SW 1271 (cell line): Measurements from ENCODE around the gene RPL31.
"Not testable (repeated sequence)": the region's sequence is repeated elsewhere in the genome, so short reads cannot be mapped to it uniquely, and the experiment has no call there.

Source experiments
- DNase-seq, 2 experiments: peaks; one replicate each; lab custom pipeline; 2025; lab: John Stamatoyannopoulos, UW

RPL31 gene

DNA sequence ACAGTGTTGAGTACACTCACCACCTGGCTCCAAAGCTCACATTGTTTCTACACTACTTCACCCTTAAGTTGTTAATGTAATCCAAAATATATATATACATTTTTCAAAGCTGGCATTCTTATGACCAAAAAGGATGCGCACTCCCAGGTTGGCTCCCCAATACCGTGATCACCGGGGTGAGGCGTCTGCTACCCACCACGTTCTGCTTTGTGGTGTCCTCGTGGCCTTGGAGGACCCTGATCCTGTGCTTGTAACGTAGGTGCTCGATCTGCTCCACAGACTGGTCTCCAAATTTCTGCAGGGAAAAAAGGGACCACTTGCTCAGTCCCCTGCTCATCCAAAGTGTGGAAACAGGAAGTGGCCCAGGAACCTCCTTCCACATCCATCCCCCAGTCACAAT is 25.8 kb downstream of the RPL31 start:
- DNase-seq, result no peak

DNA sequence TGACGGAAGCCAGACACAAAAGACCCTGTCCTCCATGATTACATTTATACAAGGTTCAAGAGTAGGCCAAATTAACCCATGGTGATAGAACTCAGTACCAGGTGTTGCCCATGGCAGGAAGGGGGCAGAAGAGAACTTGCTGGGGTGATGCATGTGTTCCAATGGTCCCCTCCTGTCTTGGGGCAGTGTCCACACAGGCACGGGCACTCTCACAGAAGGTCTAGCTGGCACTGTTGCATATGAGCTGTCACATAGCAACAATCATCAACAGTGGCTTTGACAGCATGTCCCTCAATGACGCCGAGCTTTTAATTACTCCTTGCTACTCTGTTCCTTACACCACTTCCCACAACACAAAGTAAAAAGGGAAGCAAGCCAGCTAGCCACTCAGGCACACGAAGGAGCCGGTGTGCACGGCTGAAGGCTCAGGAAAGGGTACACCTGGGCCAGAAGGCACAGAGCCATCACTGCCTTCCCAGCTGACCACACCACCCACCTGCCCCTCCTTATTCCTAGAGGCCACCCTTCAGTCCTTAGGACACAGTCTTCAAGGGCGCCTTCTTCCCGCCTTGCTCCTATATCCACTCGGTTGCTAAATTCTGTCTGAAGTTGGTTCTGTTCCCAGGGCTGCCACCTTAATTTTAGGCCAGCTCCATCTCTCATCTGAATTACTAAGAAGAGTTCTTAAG is 28.9 kb downstream of the RPL31 start:
- no peak for DNase-seq

DNA sequence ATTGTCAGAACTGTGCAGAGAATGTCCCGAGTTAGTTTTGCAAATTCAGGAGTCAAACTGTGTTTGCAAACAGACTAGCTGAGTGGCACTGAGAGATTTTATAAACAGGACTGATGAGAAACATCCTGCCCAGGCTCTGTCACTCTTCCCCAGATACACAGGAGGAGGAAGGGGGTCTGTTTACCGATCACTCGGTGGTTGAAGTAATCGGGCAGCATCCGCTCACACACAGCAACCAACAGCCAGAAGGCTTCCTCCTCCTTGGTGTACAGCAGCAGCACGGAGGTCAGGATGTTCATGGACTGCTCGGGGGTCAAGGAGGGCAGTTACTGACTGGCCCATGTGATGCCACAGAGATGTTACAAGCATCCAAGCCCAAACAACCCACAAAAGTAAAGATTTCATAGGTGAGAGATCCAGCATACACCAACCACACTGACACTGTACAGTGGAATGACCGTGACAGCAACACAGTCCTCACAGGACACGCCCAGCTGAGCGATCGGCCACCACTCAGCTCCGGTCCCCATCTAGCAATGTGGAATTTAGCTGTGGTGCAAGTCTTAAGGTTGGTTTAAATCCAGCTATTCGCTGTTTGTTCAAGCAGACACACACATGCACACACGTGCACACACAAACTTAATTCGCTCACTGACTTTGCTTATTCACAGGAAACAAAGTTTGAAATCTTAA is 30.1 kb downstream of the RPL31 start:
- no peak for DNase-seq

DNA sequence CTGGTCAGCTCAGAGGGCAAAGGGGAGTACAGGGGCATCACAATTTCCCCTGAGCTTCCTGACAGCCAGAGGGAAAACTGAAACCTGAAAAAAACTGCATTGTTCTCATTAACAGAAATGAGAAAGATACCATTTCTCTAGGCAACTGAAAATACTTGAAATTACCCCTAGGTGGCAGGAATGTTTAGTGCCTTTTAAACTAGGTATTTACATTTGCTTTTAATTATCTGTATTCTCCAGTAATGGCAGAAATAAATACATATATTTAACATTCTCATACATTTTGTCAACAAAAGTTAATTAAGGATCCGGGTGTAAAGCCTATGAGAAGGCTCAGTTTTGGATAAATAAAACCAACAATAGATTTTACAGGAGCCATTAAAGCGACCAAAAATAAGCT is 34.5 kb downstream of the RPL31 start:
- peak in 1 of 2 experiments; percentile 45 for DNase-seq

DNA sequence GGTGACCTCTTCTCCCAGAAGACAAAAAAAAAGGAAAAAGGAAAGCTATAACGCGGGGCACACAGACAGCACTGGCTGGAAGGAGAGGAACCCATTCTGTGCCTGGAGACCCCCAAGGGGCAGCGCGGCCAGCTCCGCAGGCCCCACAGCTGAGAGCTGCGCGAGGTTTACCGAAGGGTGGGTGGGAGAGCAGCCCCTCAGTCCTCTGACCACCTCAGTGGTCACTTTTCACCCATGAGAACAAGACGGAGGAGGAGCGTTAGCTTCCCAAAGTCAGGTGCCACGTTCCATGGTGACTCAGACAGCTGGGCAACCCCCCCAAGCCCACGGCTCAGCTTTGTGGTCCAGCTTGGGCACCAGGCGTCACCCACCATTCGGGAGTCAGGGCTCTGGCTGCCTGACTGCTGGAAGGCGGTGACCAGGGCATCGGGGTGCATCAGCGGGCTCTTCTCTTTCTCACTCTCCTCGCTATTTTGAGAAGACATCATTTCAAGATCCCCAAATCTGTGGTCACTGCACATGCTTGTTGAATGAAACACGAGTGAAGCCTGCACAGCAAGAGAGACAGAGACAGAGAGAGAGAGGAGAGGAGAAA is 35.2 kb downstream of the RPL31 start:
- no peak for DNase-seq

DNA sequence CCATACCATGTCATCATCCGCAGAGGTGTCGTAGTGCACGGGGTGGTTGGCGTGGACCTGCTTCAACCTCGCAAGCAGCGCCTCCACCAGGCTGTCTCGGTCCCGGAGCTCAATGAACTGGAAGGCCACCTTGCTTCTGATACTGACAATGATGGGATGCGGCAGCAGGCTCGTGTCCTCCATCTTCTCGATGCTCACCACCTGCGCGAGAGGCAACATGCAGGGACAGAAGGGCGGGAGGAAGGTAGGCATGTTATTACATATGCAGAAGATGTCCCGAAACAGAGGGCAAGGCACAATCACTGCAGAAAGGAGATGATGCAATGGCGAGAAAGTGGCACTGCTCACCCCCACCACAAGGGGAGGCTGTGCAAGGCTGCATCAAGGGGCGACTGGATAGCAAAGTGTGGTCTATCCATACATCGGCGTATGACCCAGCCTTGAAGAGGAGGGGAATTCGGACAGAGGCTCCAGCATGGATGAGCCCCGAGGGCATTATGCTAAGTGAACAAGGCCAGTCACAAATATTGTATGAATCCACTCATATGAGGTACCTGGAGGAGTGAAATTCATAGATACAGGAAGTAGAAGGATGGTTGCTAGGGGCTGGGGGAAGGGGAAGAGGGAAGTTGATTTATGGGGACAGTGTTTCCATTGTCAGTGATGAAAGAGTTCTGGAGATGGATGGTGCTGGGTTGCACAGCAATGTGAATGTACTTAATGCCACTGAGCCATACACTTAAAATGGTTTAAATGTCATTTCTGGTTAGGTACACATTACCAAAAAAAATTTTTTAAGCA is 36.6 kb downstream of the RPL31 start:
- no peak for DNase-seq

DNA sequence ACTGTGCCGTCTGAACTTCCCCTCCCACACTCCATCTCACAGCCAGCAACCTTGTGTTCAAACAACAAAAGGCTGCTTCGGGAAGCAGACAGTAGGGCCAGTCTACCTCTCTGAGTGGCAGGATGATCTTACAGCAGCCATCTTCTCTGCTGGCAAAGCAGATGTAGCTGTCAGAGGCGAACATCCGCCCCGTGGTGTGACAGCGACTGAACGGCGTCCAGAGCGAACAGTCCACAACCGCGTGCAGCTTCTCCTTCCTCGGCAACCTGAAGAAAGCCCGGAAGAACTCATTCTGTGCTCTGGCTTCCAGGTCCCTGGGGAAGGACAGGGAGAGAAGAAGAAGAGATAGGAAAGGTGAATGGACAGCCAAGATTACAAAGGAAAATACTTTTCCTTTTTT is 38.0 kb downstream of the RPL31 start:
- no peak for DNase-seq

DNA sequence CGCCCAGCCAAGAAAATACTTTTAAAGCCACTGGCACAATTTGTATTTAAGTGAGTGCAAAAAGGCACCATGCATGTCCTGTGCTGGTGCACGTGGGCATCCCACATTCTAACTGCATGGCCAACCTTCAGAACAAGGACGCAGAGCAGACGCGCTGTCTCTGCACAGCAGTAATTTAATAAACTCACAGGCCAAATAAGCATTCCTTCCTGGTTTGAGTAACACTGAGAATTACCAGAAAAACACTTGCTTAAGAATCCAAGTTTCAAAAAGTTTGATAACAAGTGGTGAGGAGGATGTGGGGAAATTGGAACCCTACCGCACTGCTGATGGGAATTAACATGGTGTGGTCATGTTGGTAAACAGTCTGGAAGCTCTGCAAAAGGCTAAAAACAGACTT is 38.7 kb downstream of the RPL31 start:
- DNase-seq, result no peak

DNA sequence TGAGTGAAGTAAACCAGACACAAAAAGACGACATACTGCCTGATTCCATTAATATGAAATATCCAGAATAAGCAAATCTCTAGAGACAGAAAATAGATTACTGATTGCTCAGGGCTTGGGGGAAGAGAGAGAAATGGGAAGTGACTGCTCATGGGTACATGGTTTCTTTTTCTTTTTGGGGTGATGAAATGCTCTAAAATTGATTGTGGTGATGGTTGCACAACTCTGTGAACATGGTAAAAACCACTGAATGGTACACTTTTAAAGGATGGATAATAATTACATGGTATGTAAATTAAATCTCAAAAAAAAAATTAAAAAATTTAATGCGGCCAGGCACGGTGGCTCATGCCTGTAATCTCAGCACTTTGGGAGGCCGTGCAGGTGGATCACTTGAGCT is 39.3 kb downstream of the RPL31 start:
- DNase-seq, result no peak

DNA sequence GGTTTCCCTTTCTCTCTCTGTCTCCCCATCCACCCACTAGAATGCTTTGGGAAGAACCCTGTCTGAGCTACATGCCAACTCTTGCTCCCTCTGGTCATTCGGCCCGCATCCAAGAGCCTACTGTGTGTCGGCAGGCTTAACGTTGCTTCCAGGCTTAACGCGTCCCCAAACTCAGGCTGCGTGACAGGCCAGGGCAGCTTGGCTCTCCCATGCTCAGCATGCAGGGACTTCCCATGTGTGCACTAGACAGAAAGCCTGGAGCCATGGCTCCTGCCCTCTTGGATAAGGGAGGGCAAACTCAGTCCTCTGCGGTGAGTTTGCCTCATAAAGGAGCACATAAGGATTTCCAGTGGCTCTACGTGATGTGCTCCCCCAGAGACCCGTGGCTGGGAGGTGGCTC is 43.2 kb downstream of the RPL31 start:
- DNase-seq, result no peak

DNA sequence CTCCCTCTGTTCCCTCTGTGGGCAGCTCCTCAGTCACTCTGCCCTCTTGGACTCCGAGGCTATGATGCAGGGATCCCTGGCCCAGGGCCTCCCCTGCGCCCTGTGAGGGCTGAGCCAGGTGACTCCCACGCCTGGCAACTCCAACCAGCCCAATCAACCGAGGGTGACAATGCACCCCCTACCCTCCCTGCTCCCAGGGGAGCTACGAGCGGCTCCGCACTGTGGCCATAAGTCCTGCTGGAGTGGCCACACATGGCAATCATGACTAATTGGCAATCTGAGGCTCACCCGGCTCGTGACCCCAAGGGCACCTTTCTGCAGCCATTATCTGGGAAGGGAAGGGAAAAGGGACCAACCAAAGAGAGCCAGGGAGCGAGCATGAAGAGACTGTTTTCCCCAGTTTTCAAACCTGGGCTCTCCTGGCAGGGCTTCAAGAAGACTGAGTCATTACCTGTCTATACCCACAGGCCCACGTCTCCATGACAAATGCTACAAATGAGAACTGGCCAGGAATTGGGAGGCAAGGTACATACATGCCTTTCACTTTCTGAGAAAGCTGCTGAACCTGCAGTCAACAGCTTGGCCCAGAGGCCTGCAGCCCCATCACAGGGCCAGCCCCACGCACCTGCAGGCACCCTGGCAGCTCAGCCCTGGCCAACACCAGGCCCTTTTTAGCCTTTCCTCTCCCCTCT is 45.1 kb downstream of the RPL31 start:
- peak; percentile 15 to 23 for DNase-seq

DNA sequence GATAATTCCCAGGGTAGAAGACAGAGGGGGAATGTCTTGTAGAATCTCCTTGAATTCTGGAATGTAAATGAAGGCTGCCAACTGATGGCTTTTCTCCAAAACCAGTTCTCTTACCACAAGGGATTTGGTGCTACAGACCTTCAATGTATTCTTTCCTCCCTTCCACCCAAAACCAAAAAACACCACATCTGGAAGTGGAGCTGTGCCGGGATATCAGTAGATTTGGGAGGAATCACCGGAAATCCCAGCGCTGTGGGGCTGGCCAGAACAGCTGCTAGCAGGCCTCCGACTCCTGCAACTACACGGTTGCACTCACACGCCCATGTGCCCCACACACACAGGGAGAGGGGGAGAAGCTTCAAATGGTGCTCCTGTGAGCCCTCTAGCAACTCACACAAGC is 45.7 kb downstream of the RPL31 start:
- no peak for DNase-seq

DNA sequence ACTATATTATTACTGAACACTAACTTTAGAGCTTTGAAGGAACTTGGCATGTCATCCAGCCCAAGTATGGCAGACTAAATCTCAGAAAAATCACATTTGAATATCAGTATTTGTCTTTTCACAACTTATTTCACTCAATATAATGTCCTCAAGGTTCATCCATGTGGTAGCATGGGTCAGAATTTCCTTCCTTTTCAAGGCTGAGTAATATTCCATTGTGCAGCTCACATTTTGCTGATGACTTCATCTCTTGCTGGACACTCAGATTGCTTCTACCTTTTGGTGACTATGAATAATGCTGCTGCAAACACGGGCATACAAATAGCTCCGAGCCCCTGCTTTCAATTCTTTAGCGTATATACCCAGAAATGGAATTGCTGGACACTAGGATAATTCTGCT is 46.7 kb downstream of the RPL31 start:
- DNase-seq, result no peak

DNA sequence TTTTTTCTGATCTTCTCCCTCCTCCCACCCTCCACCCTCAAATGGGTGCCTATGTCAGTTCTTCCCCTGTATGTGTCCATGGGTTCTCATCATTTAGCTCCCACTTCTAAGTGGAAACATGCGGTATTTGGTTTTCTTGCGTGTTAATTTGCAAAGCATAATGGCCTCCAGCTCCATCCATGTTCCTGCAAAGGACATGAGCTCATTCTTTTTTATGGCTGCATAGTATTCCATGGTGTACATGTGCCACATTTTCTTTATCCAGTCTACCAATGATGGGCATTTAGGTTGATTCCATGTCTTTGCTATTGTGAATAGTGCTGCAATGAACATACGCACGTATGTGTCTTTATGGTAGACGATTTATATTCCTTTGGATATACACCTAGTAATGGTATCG is 48.8 kb downstream of the RPL31 start:
- not testable (repeated sequence) for DNase-seq

DNA sequence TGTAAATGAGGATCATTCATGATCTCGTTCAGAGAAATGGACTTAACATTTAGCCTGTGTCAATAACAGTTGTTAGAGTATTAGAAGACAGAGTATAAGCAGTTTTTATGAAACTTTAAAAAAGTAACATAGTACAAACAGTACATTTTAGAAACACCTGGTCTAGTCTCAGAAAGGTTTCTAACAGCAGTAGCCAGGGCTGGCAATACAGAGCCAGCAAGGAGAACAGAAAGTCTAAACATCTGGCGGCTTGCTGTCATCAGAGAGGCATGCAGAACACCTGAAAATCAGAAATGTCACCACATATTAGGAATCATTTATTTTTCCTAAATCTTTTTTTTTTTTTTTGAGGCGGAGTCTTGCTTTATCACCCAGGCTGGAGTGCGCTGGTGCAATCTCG is 50.1 kb downstream of the RPL31 start:
- no peak for DNase-seq

DNA sequence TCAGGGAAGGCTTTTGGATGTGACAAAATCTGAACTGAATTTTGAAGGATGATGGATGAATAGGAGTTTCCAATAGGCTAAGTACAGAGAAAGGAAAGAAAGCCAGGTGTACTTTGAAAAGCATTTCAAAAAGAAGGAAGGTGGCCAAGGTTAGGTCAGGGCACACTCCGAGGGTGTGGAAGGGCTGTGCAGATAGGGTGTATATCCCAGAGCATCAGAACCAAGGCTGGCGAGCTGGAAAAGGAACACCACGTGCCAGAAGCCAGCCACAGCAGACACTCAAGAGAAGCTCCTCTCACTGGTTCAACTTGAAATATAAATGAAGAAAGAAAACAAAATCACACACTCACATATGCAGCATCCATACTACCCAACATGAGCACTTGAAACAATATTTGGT is 51.0 kb downstream of the RPL31 start:
- DNase-seq, result no peak
